ENCODE results near the gene YARS1. TPM values are rescaled to one million over a fixed set of nuclear protein-coding genes. Genes with fewer than 3 reads are reported as not detected.

Gene YARS1
- polyA plus RNA-seq, 1 donor (not counting 4 experiments of a cell fraction or from before 2014, with no cell fraction given): 68.4 TPM

- peaks cover 0 to 2% of the 10 kb centered on the region in 2 experiments for H3K36me3 ChIP-seq (ENCODE audit: control insufficient read depth in 2 of 2, extremely low read depth in 1 of 2, insufficient read depth in 2 of 2, low read length in 2 of 2)
- no peaks in the 10 kb centered on the region for H3K79me2 ChIP-seq (ENCODE audit: control insufficient read depth, insufficient read depth, low read length)
- dilution Hi-C loops (cut with MboI; ENCODE audit: extremely low pct_ligation_motif_present, low sequenced_read_pairs): no loop called here
- H3K4me3 ChIP-seq (ENCODE audit: control insufficient read depth in 2 of 3, extremely low read depth in 1 of 3, insufficient read depth in 2 of 3, low read depth in 1 of 3, low read length in 3 of 3): no peak overlapping the region
- no peaks in the 10 kb centered on the region for H3K9me3 ChIP-seq (ENCODE audit: control insufficient read depth, low read depth, low read length)
- no peak overlapping the region for H2AFZ ChIP-seq (ENCODE audit: control insufficient read depth, low read length)
- TF ChIP-seq CTCF (optimal IDR thresholded peaks at IDR 0.05 in 1 of 3, IDR thresholded peaks at IDR 0.05 in 1 of 3, conservative IDR thresholded peaks at IDR 0.05 in 1 of 3; ENCODE audit: extremely low read depth in 1 of 3, insufficient read depth in 2 of 3, low read length in 3 of 3) (no peak), EZH2 (IDR thresholded peaks at IDR 0.05; ENCODE audit: low read length) (no peak)
- DNase-seq (ENCODE audit: low read depth, low spot score) (no peak), FAIRE-seq (no peak)
- H4K20me1 ChIP-seq (ENCODE audit: control insufficient read depth, extremely low read depth, insufficient read depth, low read length): no peaks in the 10 kb centered on the region
- H3K27ac ChIP-seq (ENCODE audit: control insufficient read depth, insufficient read depth, low read length): no peak overlapping the region
- no peaks in the 10 kb centered on the region for H3K27me3 ChIP-seq (ENCODE audit: control insufficient read depth, extremely low read depth, insufficient read depth, low read length)
- no peaks in the 10 kb centered on the region for H3K9me1 ChIP-seq (ENCODE audit: control insufficient read depth, extremely low read depth, insufficient read depth, low read length)
- no peak overlapping the region for H3K9ac ChIP-seq (ENCODE audit: control insufficient read depth, extremely low read depth, insufficient read depth, low read length)
- H3K4me1 ChIP-seq (ENCODE audit: control insufficient read depth, extremely low read depth, insufficient read depth, low read length): peaks cover 14% of the 10 kb centered on the region
- H3K4me2 ChIP-seq (ENCODE audit: control insufficient read depth, extremely low read depth, insufficient read depth, low read depth, low read length): no peak overlapping the region
These were observed 46.2 kb upstream of the YARS1 start for GRCh38 chr1:32863218-32863880.

- Histone ChIP-seq H3K27me3 (ENCODE audit: control insufficient read depth, extremely low read depth, insufficient read depth, low read length) (no peaks in the 10 kb centered on the region), H3K4me1 (ENCODE audit: control insufficient read depth, extremely low read depth, insufficient read depth, low read length) (peaks cover 14% of the 10 kb centered on the region), H2AFZ (ENCODE audit: control insufficient read depth, low read length) (no peak overlapping the region), H3K4me2 (ENCODE audit: control insufficient read depth, extremely low read depth, insufficient read depth, low read depth, low read length) (no peak overlapping the region), H3K4me3 (ENCODE audit: control insufficient read depth in 2 of 3, extremely low read depth in 1 of 3, insufficient read depth in 2 of 3, low read depth in 1 of 3, low read length in 3 of 3) (no peak overlapping the region), H3K27ac (ENCODE audit: control insufficient read depth, insufficient read depth, low read length) (no peak overlapping the region), H4K20me1 (ENCODE audit: control insufficient read depth, extremely low read depth, insufficient read depth, low read length) (no peaks in the 10 kb centered on the region), H3K9me1 (ENCODE audit: control insufficient read depth, extremely low read depth, insufficient read depth, low read length) (no peaks in the 10 kb centered on the region), H3K9me3 (ENCODE audit: control insufficient read depth, low read depth, low read length) (no peaks in the 10 kb centered on the region), H3K9ac (ENCODE audit: control insufficient read depth, extremely low read depth, insufficient read depth, low read length) (no peak overlapping the region), H3K79me2 (ENCODE audit: control insufficient read depth, insufficient read depth, low read length) (no peaks in the 10 kb centered on the region), H3K36me3 (ENCODE audit: control insufficient read depth in 2 of 2, extremely low read depth in 1 of 2, insufficient read depth in 2 of 2, low read length in 2 of 2) (peaks cover 0 to 5% of the 10 kb centered on the region in 2 experiments)
- dilution Hi-C loops (cut with MboI; ENCODE audit: extremely low pct_ligation_motif_present, low sequenced_read_pairs): no loop called here
- TF ChIP-seq CTCF (optimal IDR thresholded peaks at IDR 0.05 in 1 of 3, IDR thresholded peaks at IDR 0.05 in 1 of 3, conservative IDR thresholded peaks at IDR 0.05 in 1 of 3; ENCODE audit: extremely low read depth in 1 of 3, insufficient read depth in 2 of 3, low read length in 3 of 3) (no peak), EZH2 (IDR thresholded peaks at IDR 0.05; ENCODE audit: low read length) (no peak)
- no peak for FAIRE-seq
- no peak for DNase-seq (ENCODE audit: low read depth, low spot score)
These were observed 44.9 kb upstream of the YARS1 start for GRCh38 chr1:32861904-32862695.
